Choroid plexus epithelial cell (primary cell): ENCODE data around the gene ADGRL1.

Source experiments
- DNase-seq: peaks from one replicate; pipeline ENCODE4 v3.0.0-alpha.2; 2010; ENCODE audit warnings: low read depth
- H3K4me3 ChIP-seq: 2 replicates; pipeline ENCODE4 v1.5.1; 2011; ENCODE audit warnings: low read depth, mild to moderate bottlenecking, control low read depth, low read length, moderate library complexity
- CTCF ChIP-seq: conservative IDR thresholded peaks from 2 replicates; pipeline ENCODE4 v1.5.1; 2011; ENCODE audit warnings: low read depth, mild to moderate bottlenecking, control low read depth, inconsistent platforms, low read length, moderate library complexity

ADGRL1 gene

GRCh38 chr19:14127929-14128509 is 78.0 kb downstream of the ADGRL1 start:
- H3K4me3 ChIP-seq, result no peak overlapping the region
- no peak for TF ChIP-seq CTCF
- DNase-seq, result peak; percentile 33

GRCh38 chr19:14127176-14127575 is 78.8 kb downstream of the ADGRL1 start:
- DNase-seq, result no peak
- TF ChIP-seq CTCF, result no peak

GRCh38 chr19:14122924-14123323 is 83.0 kb downstream of the ADGRL1 start:
- H3K4me3 ChIP-seq, result no peak overlapping the region
- no peak for TF ChIP-seq CTCF
- DNase-seq, result no peak

More at GRCh38 chr19:14127176-14127575, 78.8 kb downstream of the ADGRL1 start:
- H3K4me3 ChIP-seq, result no peak overlapping the region

GRCh38 chr19:14120497-14120780 is 85.5 kb downstream of the ADGRL1 start:
- no peak for DNase-seq

GRCh38 chr19:14119644-14120496 is 86.1 kb downstream of the ADGRL1 start:
- DNase-seq, result no peak
- no peak for TF ChIP-seq CTCF
- H3K4me3 ChIP-seq, result no peak overlapping the region

More at GRCh38 chr19:14120497-14120780, 85.5 kb downstream of the ADGRL1 start:
- TF ChIP-seq CTCF, result no peak
- no peak overlapping the region for H3K4me3 ChIP-seq

- DNase-seq, result no peak
- no peak overlapping the region for H3K4me3 ChIP-seq
- no peak for TF ChIP-seq CTCF
These were observed 86.8 kb downstream of the ADGRL1 start for GRCh38 chr19:14119146-14119545.
